ENCODE results near the gene TF. TPM values are rescaled to one million over a fixed set of nuclear protein-coding genes. Genes with fewer than 3 reads are reported as not detected.

The TF gene
- total and polyA plus RNA-seq, 10 of the 15 experiments (the other 5 are each of a cell fraction or from before 2014, with no cell fraction given) = under 0.01 to 8.9 (median 0.05) TPM; not detected in 1

GRCh38 chr3:133745981-133746711, at the start of gene TF (continued):
- TF ChIP-seq E2F8 (IDR thresholded peaks at IDR 0.05; ENCODE audit: low read depth, partially characterized antibody) = no peak

GRCh38 chr3:133697960-133698359, 48.2 kb upstream of the TF start:
- in situ Hi-C loops (cut with MboI) = no loop called here
- DNase-seq (ENCODE audit: low read depth, low spot score) (no peak), ATAC-seq (no peak), FAIRE-seq (no peak)
- Histone ChIP-seq H3K79me2 (ENCODE audit: control insufficient read depth, insufficient read depth, low read length) (no peaks in the 10 kb centered on the region), H3K36me3 (ENCODE audit: control insufficient read depth in 2 of 2, insufficient read depth in 2 of 2, low read length in 1 of 2) (no peaks in the 10 kb centered on the region), H3K27me3 (replicated peaks in 1 of 2; ENCODE audit: control insufficient read depth in 2 of 2, insufficient read depth in 2 of 2, low read length in 1 of 2) (no peaks in the 10 kb centered on the region), H3K4me1 (ENCODE audit: control insufficient read depth, insufficient read depth, low read length) (no peaks in the 10 kb centered on the region), H3K9ac (ENCODE audit: control insufficient read depth, insufficient read depth, low read length) (no peak overlapping the region), H4K20me1 (ENCODE audit: control insufficient read depth, insufficient read depth) (no peaks in the 10 kb centered on the region), H3K4me2 (ENCODE audit: control insufficient read depth, insufficient read depth) (no peak overlapping the region), H3K9me3 (replicated peaks; ENCODE audit: control insufficient read depth, insufficient read depth, low read length) (no peaks in the 10 kb centered on the region), H2AFZ (ENCODE audit: control insufficient read depth, low read depth, low read length) (no peak overlapping the region), H3K27ac (ENCODE audit: control insufficient read depth, insufficient read depth) (no peak overlapping the region), H3K4me3 (no peak overlapping the region)
- ChIA-PET CTCF (no interaction called here), SMC1A (ENCODE audit: uncharacterized antibody, unreplicated experiment) (no interaction called here), RAD21 (ENCODE audit: unreplicated experiment) (no interaction called here), POLR2A (no interaction called here)
- intact Hi-C loops (cut with micrococcal nuclease; ENCODE audit: unreplicated experiment) = no loop called here
- BruUV-seq (replicated peaks) = no TSS peak
- WGBS (ENCODE audit: insufficient coverage, insufficient replicate concordance, low lambda C conversion rate, missing lambda C conversion rate) = 28% methylated on average over 2 of the region's 2 CpGs
- no peak for TF ChIP-seq SUZ12 (IDR thresholded peaks at IDR 0.05; ENCODE audit: unreplicated experiment)
- TF ChIP-seq ZBTB33 (IDR thresholded peaks at IDR 0.05) = no peak
- no peak for TF ChIP-seq CREM (IDR thresholded peaks at IDR 0.05; ENCODE audit: low read depth)
- no peak for TF ChIP-seq HCFC1 (IDR thresholded peaks at IDR 0.05; ENCODE audit: low read length)
- TF ChIP-seq ZBTB40 (IDR thresholded peaks at IDR 0.05; ENCODE audit: borderline replicate concordance) = no peak
- TF ChIP-seq REST (IDR thresholded peaks at IDR 0.05; ENCODE audit: low read depth, low read length) = no peak
- TF ChIP-seq RB1 (IDR thresholded peaks at IDR 0.05; ENCODE audit: borderline replicate concordance) = no peak

Measured in GM12878 (cell line).